HG02981 (cell line): ENCODE results near the gene SLC9A3.

ENCODE experiments used
- ATAC-seq: cut with Tn5 transposase; IDR thresholded peaks from one replicate; pipeline ENCODE4 v1.9.1; 2021; ENCODE audit warnings: mild to moderate bottlenecking, moderate library complexity; ENCODE audit not compliant: unreplicated experiment

SLC9A3 gene

GRCh38 chr5:421287-421880, 102.9 kb downstream of the SLC9A3 start:
- ATAC-seq: no peak

DNA sequence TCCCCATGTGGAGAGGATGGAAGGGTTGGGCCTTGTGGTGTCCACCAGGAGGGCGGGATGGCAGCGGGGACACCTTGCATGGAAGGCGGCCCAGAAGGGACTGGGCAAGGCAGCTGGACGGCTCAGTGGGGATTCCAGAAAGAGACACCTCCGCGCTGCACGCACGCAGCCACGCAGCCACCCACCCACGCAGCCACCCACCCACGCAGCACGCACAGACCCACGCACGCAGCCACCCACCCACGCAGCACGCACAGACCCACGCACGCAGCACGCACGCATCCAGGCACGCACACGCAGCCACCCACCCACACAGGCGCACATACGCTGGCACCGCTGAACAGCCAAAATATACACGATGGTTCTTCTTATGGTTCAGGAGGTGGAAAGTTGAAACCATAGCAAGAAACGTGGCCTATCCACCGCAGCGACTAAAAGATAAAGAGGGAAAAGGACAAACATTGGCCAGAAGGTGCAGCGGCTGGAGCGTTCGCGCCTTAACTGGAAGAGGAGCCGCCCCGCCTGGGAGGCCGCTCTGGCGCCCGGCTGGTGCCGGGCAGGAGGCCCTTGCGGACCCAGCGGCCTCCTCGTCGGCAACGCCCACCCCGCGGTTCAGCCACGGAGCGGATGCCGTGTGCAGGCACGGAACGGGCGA, 103.5 kb downstream of the SLC9A3 start:
- ATAC-seq: no peak
